Ovary (tissue), 3 donors: ENCODE measurements around the gene GPD2.

Experiments used
- CTCF ChIP-seq, 3 donors: fragments of 450-650 bp in 2 of 3; fragments of 200-600 bp in 1 of 3; IDR thresholded peaks; one replicate each; pipeline versions ENCODE4 v1.5.1 to v1.8.0; 2016 to 2022; ENCODE audit warnings: antibody characterized with exemption in 3 of 3, mild to moderate bottlenecking in 1 of 3
- POLR2A ChIP-seq: fragments of 450-650 bp; IDR thresholded peaks from one replicate; pipeline ENCODE4 v1.6.1; 2017; ENCODE audit warnings: antibody characterized with exemption, mild to moderate bottlenecking, moderate library complexity
- donor health status: DM: no; HTN: no; CAD: no.

GRCh38 chr2:156574112-156574511 is 137.9 kb downstream of the GPD2 start:
- TF ChIP-seq POLR2A, result no peak
- no peak for TF ChIP-seq CTCF (IDR thresholded peaks at IDR 0.05)
